Neural crest cell (in vitro differentiated cells): Measurements from ENCODE around the gene GNAL. TPM values are rescaled to one million over a fixed set of nuclear protein-coding genes. Genes with fewer than 3 reads are reported as not detected.

Experiments
- DNase-seq: peaks from one replicate; pipeline ENCODE4 v3.0.0; 2021; ENCODE audit warnings: low read depth, mixed read lengths, low spot score
- H3K27ac Mint-ChIP-seq: one replicate; pipeline ENCODE4 v1.8.0; 2021; ENCODE audit warnings: mild to moderate bottlenecking, mixed read lengths; ENCODE audit not compliant: unreplicated experiment
- H3K27me3 Mint-ChIP-seq: 2 replicates; pipeline ENCODE4 v1.8.0; 2021; ENCODE audit warnings: low read depth, mild to moderate bottlenecking, mixed read lengths
- H3K36me3 Mint-ChIP-seq: 2 replicates; pipeline ENCODE4 v1.8.0; 2021; ENCODE audit warnings: low read depth, mild to moderate bottlenecking, mixed read lengths
- H3K4me1 Mint-ChIP-seq: 2 replicates; pipeline ENCODE4 v1.8.0; 2021; ENCODE audit warnings: mixed read lengths
- H3K4me3 Mint-ChIP-seq: one replicate; pipeline ENCODE4 v1.8.0; 2021; ENCODE audit warnings: mild to moderate bottlenecking, mixed read lengths
- H3K9me3 Mint-ChIP-seq: 2 replicates; pipeline ENCODE4 v1.8.0; 2021; ENCODE audit warnings: mixed read lengths
- total RNA-seq: library from RNA; stranded (reverse); gene quantifications from 2 replicates; pipeline ENCODE4 v1.2.1, GENCODE V29; 2021
- TF ChIP-seq, protein P1 (sequence below): fragments of 200-600 bp; sonication (generic); conservative IDR thresholded peaks from 2 replicates; pipeline ENCODE4 v1.5.0; 2021; ENCODE audit warnings: antibody characterized with exemption, mild to moderate bottlenecking

GNAL gene
- total RNA-seq, 1 donor from 2014 or later = 20.4 TPM

- Mint-ChIP-seq H3K4me1 (peaks cover 3% of the 10 kb centered on the region), H3K4me3 (no peak overlapping the region), H3K27ac (no peak overlapping the region), H3K27me3 (no peaks in the 10 kb centered on the region), H3K36me3 (no peaks in the 10 kb centered on the region), H3K9me3 (no peaks in the 10 kb centered on the region)
- TF ChIP-seq, protein P1, sequence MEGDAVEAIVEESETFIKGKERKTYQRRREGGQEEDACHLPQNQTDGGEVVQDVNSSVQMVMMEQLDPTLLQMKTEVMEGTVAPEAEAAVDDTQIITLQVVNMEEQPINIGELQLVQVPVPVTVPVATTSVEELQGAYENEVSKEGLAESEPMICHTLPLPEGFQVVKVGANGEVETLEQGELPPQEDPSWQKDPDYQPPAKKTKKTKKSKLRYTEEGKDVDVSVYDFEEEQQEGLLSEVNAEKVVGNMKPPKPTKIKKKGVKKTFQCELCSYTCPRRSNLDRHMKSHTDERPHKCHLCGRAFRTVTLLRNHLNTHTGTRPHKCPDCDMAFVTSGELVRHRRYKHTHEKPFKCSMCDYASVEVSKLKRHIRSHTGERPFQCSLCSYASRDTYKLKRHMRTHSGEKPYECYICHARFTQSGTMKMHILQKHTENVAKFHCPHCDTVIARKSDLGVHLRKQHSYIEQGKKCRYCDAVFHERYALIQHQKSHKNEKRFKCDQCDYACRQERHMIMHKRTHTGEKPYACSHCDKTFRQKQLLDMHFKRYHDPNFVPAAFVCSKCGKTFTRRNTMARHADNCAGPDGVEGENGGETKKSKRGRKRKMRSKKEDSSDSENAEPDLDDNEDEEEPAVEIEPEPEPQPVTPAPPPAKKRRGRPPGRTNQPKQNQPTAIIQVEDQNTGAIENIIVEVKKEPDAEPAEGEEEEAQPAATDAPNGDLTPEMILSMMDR = no peak
- DNase-seq = no peak
These were observed 132.1 kb downstream of the GNAL start for GRCh38 chr18:11821208-11821607.

DNA sequence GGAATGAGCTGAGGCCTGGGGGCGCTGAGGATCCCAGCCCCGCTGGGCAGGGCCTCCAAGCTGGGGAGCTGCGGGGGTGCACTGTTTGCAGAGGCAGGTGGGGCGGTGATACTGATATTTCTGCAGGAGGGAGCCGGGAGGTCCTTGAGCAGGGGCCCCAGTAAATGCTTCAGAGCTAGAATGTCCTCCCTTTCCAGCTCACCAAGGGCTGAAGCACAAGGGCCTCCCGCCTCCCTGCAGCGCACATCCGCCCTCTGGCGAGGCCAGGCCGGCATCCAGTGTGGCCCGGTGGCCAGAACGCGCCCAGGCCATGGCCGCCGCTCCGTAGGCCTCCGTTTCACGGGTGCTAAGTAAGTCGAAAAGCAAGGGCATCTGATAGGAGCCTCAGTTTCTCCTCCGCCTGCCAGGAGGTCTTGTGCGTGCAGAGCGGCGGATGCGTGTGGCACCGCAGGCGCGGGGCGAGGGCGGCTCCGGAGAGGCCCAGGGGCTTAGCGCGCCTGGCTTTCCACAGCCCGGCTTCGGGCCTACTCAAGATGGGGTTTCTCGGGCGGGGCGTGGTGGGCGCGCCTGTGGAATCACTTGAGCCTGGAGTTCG lies 132.7 kb downstream of the GNAL start:
- Mint-ChIP-seq H3K36me3 (no peaks in the 10 kb centered on the region), H3K9me3 (no peaks in the 10 kb centered on the region), H3K4me3 (no peak overlapping the region), H3K4me1 (peaks cover 3% of the 10 kb centered on the region), H3K27ac (no peak overlapping the region), H3K27me3 (no peaks in the 10 kb centered on the region)
- no peak for DNase-seq
- TF ChIP-seq, protein P1 = no peak

GRCh38 chr18:11823545-11823944 lies 134.5 kb downstream of the GNAL start:
- TF ChIP-seq, protein P1 = no peak
- DNase-seq = no peak

GRCh38 chr18:11826836-11827235 lies 137.8 kb downstream of the GNAL start:
- Mint-ChIP-seq H3K27ac (no peak overlapping the region), H3K27me3 (no peaks in the 10 kb centered on the region), H3K4me3 (no peak overlapping the region), H3K9me3 (no peaks in the 10 kb centered on the region), H3K4me1 (peaks cover 13% of the 10 kb centered on the region), H3K36me3 (peaks cover 3% of the 10 kb centered on the region)
- DNase-seq = no peak
- TF ChIP-seq, protein P1 = no peak

More at GRCh38 chr18:11823545-11823944, 134.5 kb downstream of the GNAL start:
- no peaks in the 10 kb centered on the region for H3K36me3 Mint-ChIP-seq
- no peak overlapping the region for H3K4me3 Mint-ChIP-seq
- H3K27ac Mint-ChIP-seq = no peak overlapping the region
- H3K9me3 Mint-ChIP-seq = no peaks in the 10 kb centered on the region
- H3K4me1 Mint-ChIP-seq = peaks cover 3% of the 10 kb centered on the region
- H3K27me3 Mint-ChIP-seq = no peaks in the 10 kb centered on the region

DNA sequence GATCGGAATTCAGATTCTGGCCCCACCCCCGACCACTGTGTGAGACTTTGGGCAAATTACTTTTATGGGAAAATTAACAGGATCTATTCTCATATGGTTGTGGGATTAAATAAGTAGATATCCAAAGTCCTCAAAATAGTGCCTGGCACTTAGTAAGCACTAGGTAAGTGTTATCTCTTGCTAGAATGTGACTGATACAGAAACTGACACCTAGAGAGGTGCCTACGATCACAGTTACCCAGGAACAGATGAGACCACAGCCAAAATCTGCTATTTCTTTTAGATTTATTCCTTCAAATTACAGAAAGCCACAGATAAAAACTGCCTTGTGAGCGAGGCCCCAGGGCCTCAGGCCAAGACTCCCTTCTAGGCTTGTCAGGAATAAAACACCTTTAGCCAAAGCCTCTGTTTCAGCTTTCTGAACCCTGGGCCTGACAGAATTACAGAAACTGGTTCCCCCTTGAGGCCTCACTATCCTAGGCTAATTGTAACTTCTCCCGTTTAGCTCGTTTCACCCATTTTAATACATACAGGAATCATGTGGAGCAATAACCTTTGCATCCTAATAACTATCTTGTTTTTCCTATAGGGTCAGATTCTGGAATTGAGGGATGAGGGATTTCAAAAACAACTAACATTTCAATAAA lies 139.8 kb downstream of the GNAL start:
- no peak for DNase-seq
- Mint-ChIP-seq H3K4me1 (peaks cover 10% of the 10 kb centered on the region), H3K9me3 (no peaks in the 10 kb centered on the region), H3K27ac (no peak overlapping the region), H3K27me3 (no peaks in the 10 kb centered on the region), H3K4me3 (no peak overlapping the region), H3K36me3 (peaks cover 3% of the 10 kb centered on the region)
- TF ChIP-seq, protein P1 = no peak
